Measurements from ENCODE around the gene MARK3.

DNA sequence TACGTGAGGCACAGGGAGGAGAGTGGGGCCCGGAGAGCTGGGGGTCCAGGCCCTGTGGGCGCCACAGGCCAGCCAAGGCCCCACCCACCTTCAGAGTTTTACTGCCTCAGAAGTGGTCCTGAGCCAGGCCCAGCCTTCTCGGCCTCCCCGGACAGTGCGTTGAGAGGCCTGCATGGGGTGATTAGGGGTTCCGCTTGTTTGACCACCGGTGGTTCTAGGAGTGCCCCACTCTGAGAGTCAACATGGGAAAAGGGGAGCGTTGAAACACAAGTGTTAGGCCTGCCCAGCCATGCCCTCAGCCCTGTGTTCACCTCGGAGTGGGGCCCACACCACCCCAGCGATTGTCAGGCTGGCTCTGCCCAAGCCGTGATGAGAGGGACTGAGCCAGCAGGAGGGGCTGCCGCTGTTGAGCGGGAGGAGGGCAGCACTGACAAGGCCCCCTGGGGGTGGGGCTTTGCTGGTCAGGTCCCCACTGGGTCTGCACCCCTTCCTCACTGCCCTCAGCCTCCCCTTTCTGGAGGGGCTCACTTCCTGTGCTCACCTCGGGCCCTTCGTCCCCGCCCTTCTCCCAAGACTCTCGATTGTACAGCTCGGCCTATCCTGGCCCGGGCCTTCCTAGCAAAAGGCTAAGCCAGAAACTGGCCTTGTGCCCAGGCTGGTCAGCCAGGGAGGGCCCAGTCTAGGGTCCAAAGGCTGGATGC is 132.7 kb downstream of the MARK3 start:
- TF ChIP-seq CTCF (IDR thresholded peaks at IDR 0.05) (no peak), EZH2 (IDR thresholded peaks at IDR 0.05; ENCODE audit: borderline replicate concordance, insufficient read depth, low read depth, low read length, poor library complexity, severe bottlenecking) (no peak)

Data from B cell (primary cell).